ENCODE data around the gene PHLDA2. TPM values are rescaled to one million over a fixed set of nuclear protein-coding genes. Genes with fewer than 3 reads are reported as not detected.

Gene PHLDA2
- total and polyA plus RNA-seq, 2 experiments from 2014 or later = 3.8 to 16.5 TPM

DNA sequence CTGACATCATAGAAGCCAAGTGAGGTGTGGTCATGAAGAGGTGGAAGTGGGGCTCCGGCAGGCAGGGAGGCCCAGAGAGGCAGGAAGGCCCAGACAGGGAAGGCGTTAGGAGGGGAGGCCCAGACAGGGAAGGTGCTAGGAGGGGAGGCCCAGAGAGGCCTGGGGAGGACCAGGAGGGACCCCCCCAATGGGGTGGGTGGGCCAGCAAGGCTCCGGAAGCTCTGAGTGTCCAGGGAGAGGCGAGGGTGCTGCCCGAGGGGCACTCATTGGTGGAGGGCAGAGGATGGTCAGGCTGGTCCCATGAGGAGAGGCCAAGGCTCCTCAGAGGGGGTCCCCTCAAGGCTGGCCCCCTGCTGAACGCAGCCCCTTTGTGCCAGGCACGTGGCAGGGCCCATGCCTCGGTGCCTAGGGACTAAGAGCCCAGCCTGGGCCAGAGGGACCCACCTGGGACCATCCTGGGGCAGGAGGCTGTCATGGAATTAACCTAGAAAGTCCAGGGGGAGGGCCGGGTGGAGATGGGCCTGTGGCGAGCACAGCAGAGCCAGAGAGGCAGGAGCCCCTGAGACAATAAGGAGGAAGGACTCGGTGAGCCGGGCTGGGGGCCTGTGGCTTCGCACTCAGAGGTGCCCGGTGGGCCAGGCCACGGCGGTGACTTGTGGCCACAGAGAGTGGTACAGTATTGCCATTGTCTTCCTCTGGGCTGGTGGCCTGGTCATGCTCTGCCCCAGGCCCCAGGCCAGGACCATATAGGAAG is 12.2 kb downstream of the PHLDA2 start:
- no peaks in the 10 kb centered on the region for H3K9me2 ChIP-seq (ENCODE audit: insufficient read depth)
- H3K36me3 Mint-ChIP-seq (ENCODE audit: low read depth) = no peaks in the 10 kb centered on the region
- no peak overlapping the region for H3K27ac ChIP-seq (ENCODE audit: low read depth)
- ATAC-seq = no peak
- H3K27me3 ChIP-seq (ENCODE audit: insufficient read depth) = no peaks in the 10 kb centered on the region
- H3K79me2 ChIP-seq (replicated peaks; ENCODE audit: insufficient read depth) = no peaks in the 10 kb centered on the region
- H3K4me1 Mint-ChIP-seq = peaks cover 12% of the 10 kb centered on the region
- no peaks in the 10 kb centered on the region for H3K36me3 ChIP-seq (ENCODE audit: insufficient read depth)
- no peaks in the 10 kb centered on the region for H3K9me3 Mint-ChIP-seq
- TF ChIP-seq, protein P1, sequence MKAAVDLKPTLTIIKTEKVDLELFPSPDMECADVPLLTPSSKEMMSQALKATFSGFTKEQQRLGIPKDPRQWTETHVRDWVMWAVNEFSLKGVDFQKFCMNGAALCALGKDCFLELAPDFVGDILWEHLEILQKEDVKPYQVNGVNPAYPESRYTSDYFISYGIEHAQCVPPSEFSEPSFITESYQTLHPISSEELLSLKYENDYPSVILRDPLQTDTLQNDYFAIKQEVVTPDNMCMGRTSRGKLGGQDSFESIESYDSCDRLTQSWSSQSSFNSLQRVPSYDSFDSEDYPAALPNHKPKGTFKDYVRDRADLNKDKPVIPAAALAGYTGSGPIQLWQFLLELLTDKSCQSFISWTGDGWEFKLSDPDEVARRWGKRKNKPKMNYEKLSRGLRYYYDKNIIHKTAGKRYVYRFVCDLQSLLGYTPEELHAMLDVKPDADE (IDR thresholded peaks at IDR 0.05) = no peak
- TF ChIP-seq, protein P2, sequence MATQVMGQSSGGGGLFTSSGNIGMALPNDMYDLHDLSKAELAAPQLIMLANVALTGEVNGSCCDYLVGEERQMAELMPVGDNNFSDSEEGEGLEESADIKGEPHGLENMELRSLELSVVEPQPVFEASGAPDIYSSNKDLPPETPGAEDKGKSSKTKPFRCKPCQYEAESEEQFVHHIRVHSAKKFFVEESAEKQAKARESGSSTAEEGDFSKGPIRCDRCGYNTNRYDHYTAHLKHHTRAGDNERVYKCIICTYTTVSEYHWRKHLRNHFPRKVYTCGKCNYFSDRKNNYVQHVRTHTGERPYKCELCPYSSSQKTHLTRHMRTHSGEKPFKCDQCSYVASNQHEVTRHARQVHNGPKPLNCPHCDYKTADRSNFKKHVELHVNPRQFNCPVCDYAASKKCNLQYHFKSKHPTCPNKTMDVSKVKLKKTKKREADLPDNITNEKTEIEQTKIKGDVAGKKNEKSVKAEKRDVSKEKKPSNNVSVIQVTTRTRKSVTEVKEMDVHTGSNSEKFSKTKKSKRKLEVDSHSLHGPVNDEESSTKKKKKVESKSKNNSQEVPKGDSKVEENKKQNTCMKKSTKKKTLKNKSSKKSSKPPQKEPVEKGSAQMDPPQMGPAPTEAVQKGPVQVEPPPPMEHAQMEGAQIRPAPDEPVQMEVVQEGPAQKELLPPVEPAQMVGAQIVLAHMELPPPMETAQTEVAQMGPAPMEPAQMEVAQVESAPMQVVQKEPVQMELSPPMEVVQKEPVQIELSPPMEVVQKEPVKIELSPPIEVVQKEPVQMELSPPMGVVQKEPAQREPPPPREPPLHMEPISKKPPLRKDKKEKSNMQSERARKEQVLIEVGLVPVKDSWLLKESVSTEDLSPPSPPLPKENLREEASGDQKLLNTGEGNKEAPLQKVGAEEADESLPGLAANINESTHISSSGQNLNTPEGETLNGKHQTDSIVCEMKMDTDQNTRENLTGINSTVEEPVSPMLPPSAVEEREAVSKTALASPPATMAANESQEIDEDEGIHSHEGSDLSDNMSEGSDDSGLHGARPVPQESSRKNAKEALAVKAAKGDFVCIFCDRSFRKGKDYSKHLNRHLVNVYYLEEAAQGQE (IDR thresholded peaks at IDR 0.05; ENCODE audit: unreplicated experiment) = no peak
- TF ChIP-seq JUNB (IDR thresholded peaks at IDR 0.05; ENCODE audit: unreplicated experiment) (no peak), ZNF331 (CRISPR knock-in tag; IDR thresholded peaks at IDR 0.05; ENCODE audit: low read depth) (no peak), NANOG (IDR thresholded peaks at IDR 0.05; ENCODE audit: borderline replicate concordance) (no peak), POLR2AphosphoS5 (IDR thresholded peaks at IDR 0.05; ENCODE audit: low read depth) (no peak), CREB1 (CRISPR knock-in tag; IDR thresholded peaks at IDR 0.05; ENCODE audit: low read depth) (no peak), STAT1 (IDR thresholded peaks at IDR 0.05; ENCODE audit: unreplicated experiment) (no peak), EZH2phosphoT487 (IDR thresholded peaks at IDR 0.05; ENCODE audit: unreplicated experiment) (no peak), EZH2 (IDR thresholded peaks at IDR 0.05; ENCODE audit: low read depth, unreplicated experiment) (no peak)
- TF ChIP-seq, protein P3, sequence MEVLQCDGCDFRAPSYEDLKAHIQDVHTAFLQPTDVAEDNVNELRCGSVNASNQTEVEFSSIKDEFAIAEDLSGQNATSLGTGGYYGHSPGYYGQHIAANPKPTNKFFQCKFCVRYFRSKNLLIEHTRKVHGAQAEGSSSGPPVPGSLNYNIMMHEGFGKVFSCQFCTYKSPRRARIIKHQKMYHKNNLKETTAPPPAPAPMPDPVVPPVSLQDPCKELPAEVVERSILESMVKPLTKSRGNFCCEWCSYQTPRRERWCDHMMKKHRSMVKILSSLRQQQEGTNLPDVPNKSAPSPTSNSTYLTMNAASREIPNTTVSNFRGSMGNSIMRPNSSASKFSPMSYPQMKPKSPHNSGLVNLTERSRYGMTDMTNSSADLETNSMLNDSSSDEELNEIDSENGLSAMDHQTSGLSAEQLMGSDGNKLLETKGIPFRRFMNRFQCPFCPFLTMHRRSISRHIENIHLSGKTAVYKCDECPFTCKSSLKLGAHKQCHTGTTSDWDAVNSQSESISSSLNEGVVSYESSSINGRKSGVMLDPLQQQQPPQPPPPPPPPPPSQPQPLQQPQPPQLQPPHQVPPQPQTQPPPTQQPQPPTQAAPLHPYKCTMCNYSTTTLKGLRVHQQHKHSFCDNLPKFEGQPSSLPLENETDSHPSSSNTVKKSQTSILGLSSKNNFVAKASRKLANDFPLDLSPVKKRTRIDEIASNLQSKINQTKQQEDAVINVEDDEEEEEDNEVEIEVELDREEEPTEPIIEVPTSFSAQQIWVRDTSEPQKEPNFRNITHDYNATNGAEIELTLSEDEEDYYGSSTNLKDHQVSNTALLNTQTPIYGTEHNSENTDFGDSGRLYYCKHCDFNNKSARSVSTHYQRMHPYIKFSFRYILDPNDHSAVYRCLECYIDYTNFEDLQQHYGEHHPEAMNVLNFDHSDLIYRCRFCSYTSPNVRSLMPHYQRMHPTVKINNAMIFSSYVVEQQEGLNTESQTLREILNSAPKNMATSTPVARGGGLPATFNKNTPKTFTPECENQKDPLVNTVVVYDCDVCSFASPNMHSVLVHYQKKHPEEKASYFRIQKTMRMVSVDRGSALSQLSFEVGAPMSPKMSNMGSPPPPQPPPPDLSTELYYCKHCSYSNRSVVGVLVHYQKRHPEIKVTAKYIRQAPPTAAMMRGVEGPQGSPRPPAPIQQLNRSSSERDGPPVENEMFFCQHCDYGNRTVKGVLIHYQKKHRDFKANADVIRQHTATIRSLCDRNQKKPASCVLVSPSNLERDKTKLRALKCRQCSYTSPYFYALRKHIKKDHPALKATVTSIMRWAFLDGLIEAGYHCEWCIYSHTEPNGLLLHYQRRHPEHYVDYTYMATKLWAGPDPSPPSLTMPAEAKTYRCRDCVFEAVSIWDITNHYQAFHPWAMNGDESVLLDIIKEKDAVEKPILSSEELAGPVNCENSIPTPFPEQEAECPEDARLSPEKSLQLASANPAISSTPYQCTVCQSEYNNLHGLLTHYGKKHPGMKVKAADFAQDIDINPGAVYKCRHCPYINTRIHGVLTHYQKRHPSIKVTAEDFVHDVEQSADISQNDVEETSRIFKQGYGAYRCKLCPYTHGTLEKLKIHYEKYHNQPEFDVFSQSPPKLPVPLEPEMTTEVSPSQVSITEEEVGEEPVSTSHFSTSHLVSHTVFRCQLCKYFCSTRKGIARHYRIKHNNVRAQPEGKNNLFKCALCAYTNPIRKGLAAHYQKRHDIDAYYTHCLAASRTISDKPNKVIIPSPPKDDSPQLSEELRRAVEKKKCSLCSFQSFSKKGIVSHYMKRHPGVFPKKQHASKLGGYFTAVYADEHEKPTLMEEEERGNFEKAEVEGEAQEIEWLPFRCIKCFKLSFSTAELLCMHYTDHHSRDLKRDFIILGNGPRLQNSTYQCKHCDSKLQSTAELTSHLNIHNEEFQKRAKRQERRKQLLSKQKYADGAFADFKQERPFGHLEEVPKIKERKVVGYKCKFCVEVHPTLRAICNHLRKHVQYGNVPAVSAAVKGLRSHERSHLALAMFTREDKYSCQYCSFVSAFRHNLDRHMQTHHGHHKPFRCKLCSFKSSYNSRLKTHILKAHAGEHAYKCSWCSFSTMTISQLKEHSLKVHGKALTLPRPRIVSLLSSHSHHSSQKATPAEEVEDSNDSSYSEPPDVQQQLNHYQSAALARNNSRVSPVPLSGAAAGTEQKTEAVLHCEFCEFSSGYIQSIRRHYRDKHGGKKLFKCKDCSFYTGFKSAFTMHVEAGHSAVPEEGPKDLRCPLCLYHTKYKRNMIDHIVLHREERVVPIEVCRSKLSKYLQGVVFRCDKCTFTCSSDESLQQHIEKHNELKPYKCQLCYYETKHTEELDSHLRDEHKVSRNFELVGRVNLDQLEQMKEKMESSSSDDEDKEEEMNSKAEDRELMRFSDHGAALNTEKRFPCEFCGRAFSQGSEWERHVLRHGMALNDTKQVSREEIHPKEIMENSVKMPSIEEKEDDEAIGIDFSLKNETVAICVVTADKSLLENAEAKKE (CRISPR knock-in tag; IDR thresholded peaks at IDR 0.05) = no peak
- TF ChIP-seq, protein P4, sequence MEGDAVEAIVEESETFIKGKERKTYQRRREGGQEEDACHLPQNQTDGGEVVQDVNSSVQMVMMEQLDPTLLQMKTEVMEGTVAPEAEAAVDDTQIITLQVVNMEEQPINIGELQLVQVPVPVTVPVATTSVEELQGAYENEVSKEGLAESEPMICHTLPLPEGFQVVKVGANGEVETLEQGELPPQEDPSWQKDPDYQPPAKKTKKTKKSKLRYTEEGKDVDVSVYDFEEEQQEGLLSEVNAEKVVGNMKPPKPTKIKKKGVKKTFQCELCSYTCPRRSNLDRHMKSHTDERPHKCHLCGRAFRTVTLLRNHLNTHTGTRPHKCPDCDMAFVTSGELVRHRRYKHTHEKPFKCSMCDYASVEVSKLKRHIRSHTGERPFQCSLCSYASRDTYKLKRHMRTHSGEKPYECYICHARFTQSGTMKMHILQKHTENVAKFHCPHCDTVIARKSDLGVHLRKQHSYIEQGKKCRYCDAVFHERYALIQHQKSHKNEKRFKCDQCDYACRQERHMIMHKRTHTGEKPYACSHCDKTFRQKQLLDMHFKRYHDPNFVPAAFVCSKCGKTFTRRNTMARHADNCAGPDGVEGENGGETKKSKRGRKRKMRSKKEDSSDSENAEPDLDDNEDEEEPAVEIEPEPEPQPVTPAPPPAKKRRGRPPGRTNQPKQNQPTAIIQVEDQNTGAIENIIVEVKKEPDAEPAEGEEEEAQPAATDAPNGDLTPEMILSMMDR (conservative IDR thresholded peaks at IDR 0.05; ENCODE audit: low read depth in 2 of 2) = no peak
- H3K4me3 ChIP-seq = no peak overlapping the region
- no peak for DNase-seq (ENCODE audit: low spot score)
- no peak overlapping the region for H3K4me3 Mint-ChIP-seq
- no peak overlapping the region for H3K27ac Mint-ChIP-seq
- no peak overlapping the region for H3K4me2 ChIP-seq
- H2AFZ ChIP-seq = no peak overlapping the region
- no peaks in the 10 kb centered on the region for H4K20me1 ChIP-seq (replicated peaks; ENCODE audit: insufficient read depth)
- H3K27me3 Mint-ChIP-seq (ENCODE audit: insufficient read depth, low read depth, poor library complexity) = peaks cover 11% of the 10 kb centered on the region
- H3F3A ChIP-seq (replicated peaks; ENCODE audit: low read depth) = no peaks in the 10 kb centered on the region
- H3K4me1 ChIP-seq (ENCODE audit: insufficient read depth) = no peaks in the 10 kb centered on the region
